ENCODE data around the gene ALB. TPM values are rescaled to one million over a fixed set of nuclear protein-coding genes. Genes with fewer than 3 reads are reported as not detected.

ALB gene
- total RNA-seq, 4 donors from 2014 or later: 0.25 TPM; not detected in 3

- DNase-seq (ENCODE audit: low spot score in 2 of 2): no peak
- no peak overlapping the region for H3K4me3 ChIP-seq (ENCODE audit: low read depth, poor library complexity, severe bottlenecking)
- TF ChIP-seq CTCF (IDR thresholded peaks at IDR 0.05) (no peak), POLR2A (IDR thresholded peaks at IDR 0.05) (no peak)
- intact Hi-C loops (cut with DNase I; ENCODE audit: low total_unique reads): no loop called here
- 47 to 48% methylated on average over 9 of the region's 9 CpGs for WGBS, 2 donors
Observed at GRCh38 chr4:73450398-73451004, 46.4 kb downstream of the ALB start.

GRCh38 chr4:73451404-73451803 lies 47.3 kb downstream of the ALB start:
- no peak for DNase-seq (ENCODE audit: low spot score in 2 of 2)
- TF ChIP-seq POLR2A (IDR thresholded peaks at IDR 0.05) (no peak), CTCF (IDR thresholded peaks at IDR 0.05) (no peak)
- WGBS, 2 donors: 50 to 53% methylated on average over 3 of the region's 3 CpGs
- H3K4me3 ChIP-seq (ENCODE audit: low read depth, poor library complexity, severe bottlenecking): no peak overlapping the region
- intact Hi-C loops (cut with DNase I; ENCODE audit: low total_unique reads): no loop called here

- TF ChIP-seq POLR2A (IDR thresholded peaks at IDR 0.05) (no peak), CTCF (IDR thresholded peaks at IDR 0.05) (no peak)
- no peak overlapping the region for H3K4me3 ChIP-seq (ENCODE audit: low read depth, poor library complexity, severe bottlenecking)
- intact Hi-C loops (cut with DNase I; ENCODE audit: low total_unique reads): no loop called here
- DNase-seq (ENCODE audit: low spot score in 2 of 2): no peak
- 76 to 87% methylated on average over 4 of the region's 4 CpGs for WGBS, 2 donors
Observed at GRCh38 chr4:73451981-73452747, 48.1 kb downstream of the ALB start.

GRCh38 chr4:73452953-73453700 lies 49.0 kb downstream of the ALB start:
- TF ChIP-seq POLR2A (IDR thresholded peaks at IDR 0.05) (no peak), CTCF (IDR thresholded peaks at IDR 0.05) (no peak)
- intact Hi-C loops (cut with DNase I; ENCODE audit: low total_unique reads): no loop called here
- 32 to 53% methylated on average over 2 of the region's 2 CpGs for WGBS, 2 donors
- DNase-seq (ENCODE audit: low spot score in 2 of 2): no peak
- no peak overlapping the region for H3K4me3 ChIP-seq (ENCODE audit: low read depth, poor library complexity, severe bottlenecking)

GRCh38 chr4:73453701-73454005 lies 49.6 kb downstream of the ALB start:
- no peak overlapping the region for H3K4me3 ChIP-seq (ENCODE audit: low read depth, poor library complexity, severe bottlenecking)
- intact Hi-C loops (cut with DNase I; ENCODE audit: low total_unique reads): no loop called here
- DNase-seq (ENCODE audit: low spot score in 2 of 2): no peak
- no peak for TF ChIP-seq POLR2A (IDR thresholded peaks at IDR 0.05)
- TF ChIP-seq CTCF (IDR thresholded peaks at IDR 0.05): no peak
